Measurements from ENCODE around the gene MBTPS1. TPM values are rescaled to one million over a fixed set of nuclear protein-coding genes. Genes with fewer than 3 reads are reported as not detected.

The MBTPS1 gene
- total RNA-seq, 1 donor from 2014 or later: 70.9 TPM

GRCh38 chr16:84040823-84041820, 75.6 kb downstream of the MBTPS1 start:
- no peak for DNase-seq (ENCODE audit: low spot score)

GRCh38 chr16:84040226-84040822, 76.4 kb downstream of the MBTPS1 start:
- no peak for DNase-seq (ENCODE audit: low spot score)

- DNase-seq (ENCODE audit: low spot score): no peak
Observed at GRCh38 chr16:84039696-84040095, 77.0 kb downstream of the MBTPS1 start.

GRCh38 chr16:84038469-84038868, 78.3 kb downstream of the MBTPS1 start:
- DNase-seq (ENCODE audit: low spot score): no peak

- DNase-seq (ENCODE audit: low spot score): no peak
Observed at GRCh38 chr16:84036982-84037425, 79.7 kb downstream of the MBTPS1 start.

- DNase-seq (ENCODE audit: low spot score): no peak
Observed at GRCh38 chr16:84036131-84036530, 80.6 kb downstream of the MBTPS1 start.

- no peak for DNase-seq (ENCODE audit: low spot score)
Observed at GRCh38 chr16:84034516-84034915, 82.2 kb downstream of the MBTPS1 start.

- no peak for DNase-seq (ENCODE audit: low spot score)
Observed at GRCh38 chr16:84033251-84034195, 83.2 kb downstream of the MBTPS1 start.

GRCh38 chr16:84032458-84033178, 84.1 kb downstream of the MBTPS1 start:
- DNase-seq (ENCODE audit: low spot score): no peak

- DNase-seq (ENCODE audit: low spot score): no peak
Observed at GRCh38 chr16:84031556-84031955, 85.2 kb downstream of the MBTPS1 start.

- no peak for DNase-seq (ENCODE audit: low spot score)
Observed at GRCh38 chr16:84029297-84030047, 87.3 kb downstream of the MBTPS1 start.

GRCh38 chr16:84027625-84028024, 89.1 kb downstream of the MBTPS1 start:
- DNase-seq (ENCODE audit: low spot score): no peak

- DNase-seq (ENCODE audit: low spot score): no peak
Observed at GRCh38 chr16:84026606-84027005, 90.1 kb downstream of the MBTPS1 start.

- DNase-seq (ENCODE audit: low spot score): no peak
Observed at GRCh38 chr16:84024854-84025253, 91.9 kb downstream of the MBTPS1 start.

GRCh38 chr16:84022644-84023043, 94.1 kb downstream of the MBTPS1 start:
- DNase-seq (ENCODE audit: low spot score): no peak

- no peak for DNase-seq (ENCODE audit: low spot score)
Observed at GRCh38 chr16:84021488-84021887, 95.3 kb downstream of the MBTPS1 start.

- no peak for DNase-seq (ENCODE audit: low spot score)
Observed at GRCh38 chr16:84020353-84020752, 96.4 kb downstream of the MBTPS1 start.

- DNase-seq (ENCODE audit: low spot score): no peak
Observed at GRCh38 chr16:84018710-84019109, 98.0 kb downstream of the MBTPS1 start.

GRCh38 chr16:84016477-84016876, 100.3 kb downstream of the MBTPS1 start:
- DNase-seq (ENCODE audit: low spot score): no peak

GRCh38 chr16:84015399-84015798, 101.3 kb downstream of the MBTPS1 start:
- no peak for DNase-seq (ENCODE audit: low spot score)

Measured in mesenteric fat pad (tissue), 1 donor.